Thyroid gland (tissue), 4 donors: ENCODE results near the gene PHF13. TPM values are rescaled to one million over a fixed set of nuclear protein-coding genes. Genes with fewer than 3 reads are reported as not detected.
"Not testable (repeated sequence)": the region's sequence is repeated elsewhere in the genome, so short reads cannot be mapped to it uniquely, and the experiment has no call there.

ENCODE experiments used
- DNase-seq, 2 donors: peaks; one replicate each; pipeline ENCODE4 v3.0.0-alpha.2; 2019
- H3K27ac ChIP-seq, 3 donors: fragments of 200-600 bp; sonication (generic); 1 replicate in 2 of 3; 2 replicates in 1 of 3; pipeline ENCODE4 v1.5.1; 2016 to 2019; ENCODE audit warnings: mild to moderate bottlenecking in 1 of 3, moderate library complexity in 1 of 3
- H3K27me3 ChIP-seq: fragments of 200-600 bp; sonication (generic); one replicate; pipeline ENCODE4 v1.5.1; 2019
- H3K36me3 ChIP-seq, 2 donors: fragments of 200-600 bp; sonication (generic); one replicate each; pipeline ENCODE4 v1.5.1; 2016 to 2019
- H3K4me1 ChIP-seq, 2 donors: fragments of 200-600 bp; sonication (generic); one replicate each; pipeline ENCODE4 v1.5.1; 2017 to 2019
- H3K4me3 ChIP-seq, 3 donors: fragments of 200-600 bp; sonication (generic); replicated peaks in 1 of 3; 1 replicate in 2 of 3; 2 replicates in 1 of 3; pipeline ENCODE4 v1.5.1; 2016; ENCODE audit warnings: mild to moderate bottlenecking in 1 of 3
- H3K9me3 ChIP-seq: fragments of 200-600 bp; sonication (generic); one replicate; pipeline ENCODE4 v1.5.1; 2017
- CTCF ChIP-seq, 6 experiments: fragments of 200-600 bp in 3 of 6; fragments of 450-650 bp in 3 of 6; sonication (generic) in 3 of 6; IDR thresholded peaks; one replicate each; pipeline ENCODE4 v1.5.1; 2016 to 2019; ENCODE audit warnings: antibody characterized with exemption in 6 of 6, mild to moderate bottlenecking in 2 of 6, inconsistent platforms in 1 of 6, moderate library complexity in 1 of 6
- POLR2A ChIP-seq, 2 donors: fragments of 450-650 bp; IDR thresholded peaks; one replicate each; pipeline ENCODE4 v1.6.1; 2017; ENCODE audit warnings: antibody characterized with exemption in 2 of 2, mild to moderate bottlenecking in 2 of 2, moderate library complexity in 1 of 2
- WGBS, 2 donors: methylation state at CpG; one replicate each; pipeline ENCODE4 v1.1.5; 2017; 5-methylcytosine and 5-hydroxymethylcytosine counted together
- intact Hi-C: fragments of 100-400 bp; cut with DNase I; formaldehyde crosslinking; loops from one replicate; pipeline ENCODE4 v1.15.1; 2023
- total RNA-seq, 4 donors: library from RNA; depleted of rRNA; stranded (reverse); fragments of >200 nt; gene quantifications; one replicate each; pipeline ENCODE4 v1.2.3, GENCODE V29; 2016

PHF13 gene
- total RNA-seq, 4 donors from 2014 or later = 7.8 to 14.1 (median 9.5) TPM

- H3K27ac ChIP-seq = peak overlapping the region in 2 of 3 donors; percentile 39 to 51
- H3K4me3 ChIP-seq = no peak overlapping the region
- TF ChIP-seq CTCF (IDR thresholded peaks at IDR 0.05) (no peak), POLR2A (IDR thresholded peaks at IDR 0.05) (peak in 1 of 2 donors; percentile 16)
- H3K9me3 ChIP-seq = no peaks in the 10 kb centered on the region
- peaks cover 2 to 9% of the 10 kb centered on the region in 2 donors for H3K4me1 ChIP-seq
- H3K36me3 ChIP-seq = peaks cover 38% of the 10 kb centered on the region in 2 donors
- H3K27me3 ChIP-seq = no peaks in the 10 kb centered on the region
- DNase-seq = peak; percentile 18 to 31
- WGBS, 2 donors = 82 to 86% methylated on average over 16 of the region's 16 CpGs
- intact Hi-C loops = no loop called here
Observed at GRCh38 chr1:6635910-6636760, 22.6 kb downstream of the PHF13 start.

- H3K36me3 ChIP-seq = peaks cover 38% of the 10 kb centered on the region in 2 donors
- WGBS, 2 donors = 96 to 98% methylated on average over 6 of the region's 6 CpGs
- H3K27me3 ChIP-seq, DNase-seq, H3K4me1 ChIP-seq, intact Hi-C loops, H3K9me3 ChIP-seq, H3K4me3 ChIP-seq: not testable (repeated sequence)
- H3K27ac ChIP-seq = peak overlapping the region in 2 of 3 donors; percentile 39 to 51
Observed at GRCh38 chr1:6636778-6637177, 23.2 kb downstream of the PHF13 start.

GRCh38 chr1:6637770-6638169, 24.2 kb downstream of the PHF13 start:
- Histone ChIP-seq H3K36me3 (peaks cover 28 to 32% of the 10 kb centered on the region in 2 donors), H3K4me3 (no peak overlapping the region), H3K4me1 (peaks cover 2 to 9% of the 10 kb centered on the region in 2 donors), H3K27ac (peak overlapping the region in 1 of 3 donors; percentile 51), H3K27me3 (no peaks in the 10 kb centered on the region), H3K9me3 (no peaks in the 10 kb centered on the region)
- WGBS, 2 donors = 83 to 91% methylated on average over 9 of the region's 9 CpGs
- intact Hi-C loops = no loop called here
- TF ChIP-seq POLR2A (IDR thresholded peaks at IDR 0.05) (no peak), CTCF (IDR thresholded peaks at IDR 0.05) (no peak)
- DNase-seq = no peak

GRCh38 chr1:6638226-6638625, 24.7 kb downstream of the PHF13 start:
- Histone ChIP-seq H3K27ac (peak overlapping the region in 1 of 3 donors; percentile 36), H3K4me3 (no peak overlapping the region), H3K4me1 (peaks cover 2 to 9% of the 10 kb centered on the region in 2 donors), H3K27me3 (no peaks in the 10 kb centered on the region), H3K36me3 (peaks cover 23 to 28% of the 10 kb centered on the region in 2 donors), H3K9me3 (no peaks in the 10 kb centered on the region)
- peak; percentile 32 to 35 for DNase-seq
- TF ChIP-seq POLR2A (IDR thresholded peaks at IDR 0.05) = no peak
- TF ChIP-seq CTCF (IDR thresholded peaks at IDR 0.05) = no peak
- WGBS, 2 donors = 78 to 81% methylated on average over 18 of the region's 18 CpGs
- intact Hi-C loops = no loop called here

GRCh38 chr1:6640867-6641266, 27.3 kb downstream of the PHF13 start:
- 92 to 94% methylated on average over 3 of the region's 3 CpGs for WGBS, 2 donors
- DNase-seq, H3K4me1 ChIP-seq, H3K9me3 ChIP-seq, H3K4me3 ChIP-seq, H3K27me3 ChIP-seq, intact Hi-C loops, H3K27ac ChIP-seq: not testable (repeated sequence)
- H3K36me3 ChIP-seq = peaks cover 12 to 16% of the 10 kb centered on the region in 2 donors

GRCh38 chr1:6645018-6645417, 31.5 kb downstream of the PHF13 start:
- WGBS, 2 donors = 93 to 95% methylated on average over 7 of the region's 7 CpGs
- DNase-seq = no peak

More at GRCh38 chr1:6645018-6645417, 31.5 kb downstream of the PHF13 start:
- H3K27me3 ChIP-seq = no peaks in the 10 kb centered on the region
- peaks cover 0 to 3% of the 10 kb centered on the region in 2 donors for H3K36me3 ChIP-seq
- TF ChIP-seq CTCF (IDR thresholded peaks at IDR 0.05) = no peak
- no peak for TF ChIP-seq POLR2A (IDR thresholded peaks at IDR 0.05)
- intact Hi-C loops = loop anchor here (5.0 kb wide), 1 partner anchor 158 kb away; no protein-coding TSS in a partner anchor
- H3K4me1 ChIP-seq = no peaks in the 10 kb centered on the region
- no peaks in the 10 kb centered on the region for H3K9me3 ChIP-seq
- no peak overlapping the region for H3K4me3 ChIP-seq
- no peak overlapping the region for H3K27ac ChIP-seq
